BLaER1 (cell line): ENCODE data around the gene ITGB7.

Source experiments
- H3K27ac ChIP-seq: shearing (Covaris generic); formaldehyde crosslinking; 2 replicates; pipeline ENCODE4 v1.8.1; 2022
- H3K27me3 ChIP-seq: shearing (Covaris generic); formaldehyde crosslinking; 2 replicates; pipeline ENCODE4 v1.8.1; 2022
- H3K36me3 ChIP-seq: shearing (Covaris generic); formaldehyde crosslinking; 2 replicates; pipeline ENCODE4 v1.8.1; 2022
- H3K4me1 ChIP-seq: shearing (Covaris generic); formaldehyde crosslinking; 2 replicates; pipeline ENCODE4 v1.8.1; 2022
- H3K4me2 ChIP-seq: shearing (Covaris generic); formaldehyde crosslinking; 2 replicates; pipeline ENCODE4 v1.8.1; 2022
- H3K4me3 ChIP-seq: shearing (Covaris generic); formaldehyde crosslinking; 2 replicates; pipeline ENCODE4 v1.8.1; 2022
- H3K9ac ChIP-seq: shearing (Covaris generic); formaldehyde crosslinking; 2 replicates; pipeline ENCODE4 v1.8.1; 2022
- H3K9me3 ChIP-seq: shearing (Covaris generic); formaldehyde crosslinking; 2 replicates; pipeline ENCODE4 v1.8.1; 2022
- H4K20me1 ChIP-seq: shearing (Covaris generic); formaldehyde crosslinking; 2 replicates; pipeline ENCODE4 v1.8.1; 2022
- Cebpa-rat ChIP-seq: shearing (Covaris generic); IDR thresholded peaks from 2 replicates; pipeline ENCODE4 v1.8.1; 2022

Gene ITGB7, protein sequence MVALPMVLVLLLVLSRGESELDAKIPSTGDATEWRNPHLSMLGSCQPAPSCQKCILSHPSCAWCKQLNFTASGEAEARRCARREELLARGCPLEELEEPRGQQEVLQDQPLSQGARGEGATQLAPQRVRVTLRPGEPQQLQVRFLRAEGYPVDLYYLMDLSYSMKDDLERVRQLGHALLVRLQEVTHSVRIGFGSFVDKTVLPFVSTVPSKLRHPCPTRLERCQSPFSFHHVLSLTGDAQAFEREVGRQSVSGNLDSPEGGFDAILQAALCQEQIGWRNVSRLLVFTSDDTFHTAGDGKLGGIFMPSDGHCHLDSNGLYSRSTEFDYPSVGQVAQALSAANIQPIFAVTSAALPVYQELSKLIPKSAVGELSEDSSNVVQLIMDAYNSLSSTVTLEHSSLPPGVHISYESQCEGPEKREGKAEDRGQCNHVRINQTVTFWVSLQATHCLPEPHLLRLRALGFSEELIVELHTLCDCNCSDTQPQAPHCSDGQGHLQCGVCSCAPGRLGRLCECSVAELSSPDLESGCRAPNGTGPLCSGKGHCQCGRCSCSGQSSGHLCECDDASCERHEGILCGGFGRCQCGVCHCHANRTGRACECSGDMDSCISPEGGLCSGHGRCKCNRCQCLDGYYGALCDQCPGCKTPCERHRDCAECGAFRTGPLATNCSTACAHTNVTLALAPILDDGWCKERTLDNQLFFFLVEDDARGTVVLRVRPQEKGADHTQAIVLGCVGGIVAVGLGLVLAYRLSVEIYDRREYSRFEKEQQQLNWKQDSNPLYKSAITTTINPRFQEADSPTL

GRCh38 chr12:53207042-53207441 lies at the start of gene ITGB7:
TSS of gene ITGB7 (minus strand) at chr12:53207251. CDS start at chr12:53200443, 6,808 bp downstream.
- Histone ChIP-seq H3K27ac (peak within 1 kb of the TSS; percentile 74), H3K4me3 (peak within 1 kb of the TSS; percentile 39), H3K27me3 (no peaks in the 10 kb centered on the region), H3K9me3 (no peaks in the 10 kb centered on the region), H3K4me2 (peak within 1 kb of the TSS; percentile 85), H3K9ac (peak within 1 kb of the TSS; percentile 72; the same call in 1 of the 2 replicates), H3K4me1 (peaks cover 79% of the 10 kb centered on the region), H3K36me3 (peaks cover 19% of the 10 kb centered on the region), H4K20me1 (no peaks in the 10 kb centered on the region)
- TF ChIP-seq Cebpa-rat = no peak

DNA sequence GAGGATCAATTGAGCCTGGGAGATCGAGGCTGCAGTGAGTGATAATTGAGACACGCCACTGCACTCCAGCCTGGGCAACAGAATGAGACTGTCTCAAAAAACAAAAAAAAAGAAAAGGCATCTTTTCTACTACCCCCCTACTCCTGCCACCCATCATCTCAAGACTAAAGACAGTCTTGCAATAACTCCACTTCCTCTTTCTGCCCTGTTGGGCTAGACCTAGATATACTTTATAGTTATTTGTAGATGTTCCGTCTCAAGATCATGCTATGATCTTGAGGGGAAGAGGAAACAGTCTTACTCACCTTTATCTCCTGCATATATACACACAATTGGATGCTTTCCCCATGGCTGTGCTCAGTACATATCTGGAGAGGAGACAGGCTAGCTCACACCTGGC lies 48.9 kb upstream of the ITGB7 start:
- Histone ChIP-seq H3K4me3 (no peak overlapping the region), H3K27me3 (no peaks in the 10 kb centered on the region)

DNA sequence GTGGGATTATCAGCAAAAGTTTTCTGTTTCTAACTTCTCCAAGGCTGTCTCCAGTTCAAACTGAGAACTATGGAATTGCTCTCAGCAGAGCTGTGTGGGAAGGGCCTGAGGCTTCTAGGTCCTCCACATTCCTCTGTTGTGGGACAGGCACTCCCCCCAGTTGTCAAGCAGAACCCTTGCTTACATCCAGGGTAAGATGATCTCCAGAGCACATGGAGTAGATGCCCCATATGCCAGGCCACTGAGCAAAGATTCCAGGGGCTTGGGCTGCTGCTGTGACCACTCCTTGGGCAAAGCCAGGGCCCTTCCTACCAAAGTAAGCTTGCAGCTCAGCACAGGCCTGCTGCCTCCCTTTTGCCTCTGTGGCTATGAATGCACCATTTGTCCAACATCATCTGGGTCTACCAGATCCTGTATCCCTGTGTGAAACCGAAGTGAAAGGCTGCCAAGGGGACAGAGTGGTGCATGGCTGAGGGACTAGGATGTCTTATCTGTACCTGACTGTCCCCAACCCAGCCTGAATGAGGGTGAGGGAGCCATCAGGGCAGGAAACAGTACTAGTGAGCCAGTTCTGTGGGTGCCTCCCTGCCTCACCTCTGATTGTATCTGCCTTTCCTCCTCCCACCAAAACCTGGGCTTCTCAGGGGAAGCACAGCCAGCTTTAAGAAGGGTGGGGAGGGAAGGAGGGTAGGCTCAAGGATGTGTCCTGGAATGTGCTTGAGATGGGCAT lies 47.9 kb upstream of the ITGB7 start:
- H3K27ac ChIP-seq = no peak overlapping the region
- no peak overlapping the region for H3K9ac ChIP-seq
- H3K4me2 ChIP-seq = peak overlapping the region; percentile 18

More for the DNA sequence above, 48.9 kb upstream of the ITGB7 start:
- H3K27ac ChIP-seq = no peak overlapping the region
- H3K4me2 ChIP-seq = peak overlapping the region; percentile 18
- no peaks in the 10 kb centered on the region for H3K9me3 ChIP-seq
- no peaks in the 10 kb centered on the region for H4K20me1 ChIP-seq
- TF ChIP-seq Cebpa-rat = no peak
- peaks cover 79% of the 10 kb centered on the region for H3K4me1 ChIP-seq
- H3K9ac ChIP-seq = no peak overlapping the region
- H3K36me3 ChIP-seq = peaks cover 24% of the 10 kb centered on the region

DNA sequence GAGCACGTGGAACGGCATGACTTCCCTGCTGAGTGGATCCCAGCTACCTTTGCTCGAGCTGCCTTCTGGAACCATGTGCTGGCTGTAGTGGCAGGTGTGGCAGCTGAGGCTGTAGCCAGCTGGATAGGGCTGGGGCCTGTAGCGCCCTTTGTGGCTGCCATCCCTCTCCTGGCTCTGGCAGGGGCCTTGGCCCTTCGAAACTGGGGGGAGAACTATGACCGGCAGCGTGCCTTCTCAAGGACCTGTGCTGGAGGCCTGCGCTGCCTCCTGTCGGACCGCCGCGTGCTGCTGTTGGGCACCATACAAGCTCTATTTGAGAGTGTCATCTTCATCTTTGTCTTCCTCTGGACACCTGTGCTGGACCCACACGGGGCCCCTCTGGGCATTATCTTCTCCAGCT lies 46.2 kb upstream of the ITGB7 start:
- Histone ChIP-seq H3K27ac (peak overlapping the region; percentile 82; the same call in 1 of the 2 replicates), H3K9ac (peak overlapping the region; percentile 85)

More for the DNA sequence above, 47.9 kb upstream of the ITGB7 start:
- H3K4me1 ChIP-seq = peaks cover 75% of the 10 kb centered on the region
- peaks cover 24% of the 10 kb centered on the region for H3K36me3 ChIP-seq
- no peaks in the 10 kb centered on the region for H3K27me3 ChIP-seq
- no peaks in the 10 kb centered on the region for H4K20me1 ChIP-seq
- TF ChIP-seq Cebpa-rat = no peak
- no peak overlapping the region for H3K4me3 ChIP-seq
- no peaks in the 10 kb centered on the region for H3K9me3 ChIP-seq

DNA sequence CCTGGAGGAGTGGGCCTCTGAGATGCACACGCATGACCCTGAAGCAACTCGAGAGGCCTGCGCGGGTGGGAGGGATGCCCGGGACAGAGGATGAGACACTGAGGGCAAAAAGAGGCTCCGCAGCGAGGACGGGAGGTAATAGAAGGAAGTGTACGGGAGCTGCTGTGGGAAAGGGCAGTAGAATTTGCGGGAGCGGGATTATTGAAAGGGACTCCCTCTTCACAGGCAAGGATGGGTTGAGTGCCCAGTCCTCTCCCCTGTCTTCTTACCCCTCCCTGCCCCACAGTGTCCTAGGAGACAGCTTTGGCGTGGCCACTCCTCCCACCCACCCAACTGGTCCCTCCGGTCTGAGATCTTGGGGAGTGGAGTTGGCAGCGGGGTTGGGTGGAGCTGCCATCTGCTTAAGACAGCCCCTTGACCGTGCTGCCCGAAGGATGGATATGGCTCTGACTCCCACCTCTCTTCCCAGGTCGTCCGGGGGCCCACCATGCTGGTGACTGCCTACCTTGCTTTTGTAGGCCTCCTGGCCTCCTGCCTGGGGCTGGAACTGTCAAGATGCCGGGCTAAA lies 45.4 kb upstream of the ITGB7 start:
- Histone ChIP-seq H3K4me2 (peak overlapping the region; percentile 98), H3K4me1 (peaks cover 52% of the 10 kb centered on the region), H4K20me1 (no peaks in the 10 kb centered on the region), H3K36me3 (peaks cover 24% of the 10 kb centered on the region), H3K9me3 (no peaks in the 10 kb centered on the region), H3K27ac (peak overlapping the region; percentile 82), H3K9ac (peak overlapping the region; percentile 85), H3K27me3 (no peaks in the 10 kb centered on the region), H3K4me3 (peak overlapping the region; percentile 90)
- TF ChIP-seq Cebpa-rat = no peak

More for the DNA sequence above, 46.2 kb upstream of the ITGB7 start:
- Histone ChIP-seq H3K4me2 (peak overlapping the region; percentile 98), H3K27me3 (no peaks in the 10 kb centered on the region), H4K20me1 (no peaks in the 10 kb centered on the region), H3K4me1 (peaks cover 58% of the 10 kb centered on the region), H3K9me3 (no peaks in the 10 kb centered on the region), H3K36me3 (peaks cover 24% of the 10 kb centered on the region), H3K4me3 (peak overlapping the region; percentile 90)
- no peak for TF ChIP-seq Cebpa-rat

GRCh38 chr12:53251477-53252348 lies 44.7 kb upstream of the ITGB7 start:
- Histone ChIP-seq H3K4me2 (peak overlapping the region; percentile 98), H3K4me3 (peak overlapping the region; percentile 90), H3K9ac (peak overlapping the region; percentile 85), H3K27ac (peak overlapping the region; percentile 82), H3K9me3 (no peaks in the 10 kb centered on the region), H4K20me1 (no peaks in the 10 kb centered on the region), H3K36me3 (peaks cover 24% of the 10 kb centered on the region), H3K4me1 (peaks cover 51% of the 10 kb centered on the region), H3K27me3 (no peaks in the 10 kb centered on the region)
- no peak for TF ChIP-seq Cebpa-rat

DNA sequence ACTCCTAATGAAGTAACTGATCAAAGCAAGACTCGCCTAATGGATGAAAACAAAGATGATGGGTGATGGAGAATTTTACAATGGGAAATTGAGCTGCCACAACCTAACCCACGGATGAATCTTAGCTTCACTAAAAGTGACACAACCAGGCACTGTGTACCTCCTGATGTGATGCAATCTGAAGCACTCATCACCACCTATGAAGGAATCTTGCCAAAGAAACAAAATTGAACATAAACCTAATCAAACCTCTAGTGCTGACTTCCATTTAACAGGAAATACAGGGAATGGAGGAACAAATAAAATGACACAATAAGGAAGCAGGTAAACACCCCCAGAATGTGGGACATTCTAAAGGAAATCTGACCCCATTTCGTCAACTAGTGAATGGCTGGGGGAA lies 38.2 kb upstream of the ITGB7 start:
- no peaks in the 10 kb centered on the region for H4K20me1 ChIP-seq
- no peaks in the 10 kb centered on the region for H3K9me3 ChIP-seq
- H3K4me2 ChIP-seq = no peak overlapping the region
- H3K9ac ChIP-seq = no peak overlapping the region
- H3K36me3 ChIP-seq = no peaks in the 10 kb centered on the region
- H3K27ac ChIP-seq = no peak overlapping the region
- H3K27me3 ChIP-seq = no peaks in the 10 kb centered on the region
- no peak overlapping the region for H3K4me3 ChIP-seq
- TF ChIP-seq Cebpa-rat = no peak
- H3K4me1 ChIP-seq = peaks cover 6% of the 10 kb centered on the region; the same call in 1 of the 2 replicates

- Histone ChIP-seq H4K20me1 (no peaks in the 10 kb centered on the region), H3K4me2 (no peak overlapping the region), H3K27ac (no peak overlapping the region), H3K4me1 (peaks cover 6% of the 10 kb centered on the region; the same call in 1 of the 2 replicates), H3K27me3 (no peaks in the 10 kb centered on the region), H3K9ac (no peak overlapping the region), H3K4me3 (no peak overlapping the region), H3K36me3 (no peaks in the 10 kb centered on the region), H3K9me3 (no peaks in the 10 kb centered on the region)
- TF ChIP-seq Cebpa-rat = no peak
Observed at GRCh38 chr12:53244337-53244736, 37.3 kb upstream of the ITGB7 start.
